T47D (cell line): Measurements from ENCODE around the gene TSPAN12.

ENCODE experiments used
- DNase-seq, 2 experiments: peaks; one replicate each; pipeline versions ENCODE4 v3.0.0 to v3.0.0-alpha.2; 2011 to 2012; ENCODE audit warnings: low read depth in 1 of 2, low spot score in 1 of 2
- JUND ChIP-seq: IDR thresholded peaks from 2 replicates; pipeline ENCODE4 v1.6.1; 2012; ENCODE audit warnings: low read depth
- in situ Hi-C: cut with HindIII; loops from 2 replicates; pipeline ENCODE4 v1.10.0; 2016; ENCODE audit warnings: low sequenced_read_pairs, low pct_unique_long_range_greater_than_20kb

Gene TSPAN12

GRCh38 chr7:120743128-120743527, 114.8 kb downstream of the TSPAN12 start:
- in situ Hi-C loops: no loop called here
- DNase-seq: peak in 1 of 2 experiments; percentile 33
- no peak for TF ChIP-seq JUND

DNA sequence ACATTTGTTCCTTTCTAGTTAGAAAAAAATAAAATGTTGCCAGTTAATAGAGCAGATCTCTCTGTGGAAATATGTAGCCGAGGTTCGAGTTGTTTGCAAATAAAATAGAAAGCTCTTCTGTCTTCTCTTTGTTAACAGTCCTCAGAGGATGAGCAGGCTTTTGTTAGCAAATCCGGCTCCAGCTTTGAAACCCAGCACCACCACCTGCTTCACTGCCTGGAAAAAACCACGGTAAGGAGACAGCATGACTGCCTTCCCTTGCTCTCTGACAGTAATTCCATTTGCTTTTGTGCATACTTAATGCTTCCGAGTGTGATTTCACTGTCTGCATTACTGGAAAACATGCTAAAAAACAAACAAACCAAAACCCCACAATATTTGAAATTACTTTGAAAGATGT, 115.6 kb downstream of the TSPAN12 start:
- DNase-seq: no peak
- in situ Hi-C loops: no loop called here
- no peak for TF ChIP-seq JUND

DNA sequence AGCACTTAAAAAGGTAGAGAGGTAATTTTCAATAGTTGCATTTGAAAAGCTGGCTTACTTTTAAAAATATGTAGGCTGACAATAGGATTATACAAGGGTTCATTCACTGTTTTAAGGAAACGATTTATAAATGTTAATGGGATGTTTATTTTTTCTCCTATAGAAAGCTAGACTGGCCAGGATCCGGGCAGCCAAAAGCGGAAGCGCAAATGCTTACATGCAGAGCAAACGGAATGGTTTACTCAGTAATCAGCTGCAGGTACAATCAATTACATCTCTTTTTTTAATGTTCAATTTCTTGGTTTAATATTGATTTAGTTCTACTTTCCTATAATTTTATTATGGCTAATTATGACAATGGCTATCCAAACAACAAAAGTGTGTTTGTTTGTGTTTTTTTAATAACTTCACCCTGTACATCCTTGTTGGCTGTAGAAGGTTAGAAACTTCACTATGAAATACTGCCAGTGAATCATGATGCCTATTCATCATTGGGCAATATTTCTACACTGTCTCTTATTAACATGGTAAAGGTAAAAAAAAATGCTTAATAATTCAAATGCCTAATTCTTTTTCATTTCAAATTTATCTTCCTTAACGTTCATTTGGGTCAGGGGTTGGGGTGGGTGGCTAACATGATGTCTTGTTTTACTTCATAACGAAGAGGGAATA, 116.4 kb downstream of the TSPAN12 start:
- in situ Hi-C loops: no loop called here
- no peak for TF ChIP-seq JUND
- no peak for DNase-seq

DNA sequence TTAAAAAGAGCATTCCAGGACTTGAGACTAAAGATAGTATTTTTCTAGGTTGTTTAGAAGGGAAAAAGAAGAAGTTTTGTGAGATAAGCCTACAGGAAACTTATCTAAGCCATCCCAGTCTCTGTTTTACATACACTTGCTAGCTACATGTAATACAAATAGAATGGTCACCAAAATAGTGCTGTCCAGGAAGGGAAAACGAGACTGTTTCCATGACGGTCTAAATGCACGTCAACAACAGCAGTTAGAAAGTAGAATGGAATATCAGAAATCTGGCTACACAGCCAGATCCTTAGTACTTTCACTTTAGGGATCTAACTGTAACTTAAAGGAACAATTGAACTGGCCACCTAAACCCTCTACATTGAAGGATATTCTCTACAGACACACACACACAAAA, 117.6 kb downstream of the TSPAN12 start:
- DNase-seq: no peak
- in situ Hi-C loops: no loop called here
- no peak for TF ChIP-seq JUND

DNA sequence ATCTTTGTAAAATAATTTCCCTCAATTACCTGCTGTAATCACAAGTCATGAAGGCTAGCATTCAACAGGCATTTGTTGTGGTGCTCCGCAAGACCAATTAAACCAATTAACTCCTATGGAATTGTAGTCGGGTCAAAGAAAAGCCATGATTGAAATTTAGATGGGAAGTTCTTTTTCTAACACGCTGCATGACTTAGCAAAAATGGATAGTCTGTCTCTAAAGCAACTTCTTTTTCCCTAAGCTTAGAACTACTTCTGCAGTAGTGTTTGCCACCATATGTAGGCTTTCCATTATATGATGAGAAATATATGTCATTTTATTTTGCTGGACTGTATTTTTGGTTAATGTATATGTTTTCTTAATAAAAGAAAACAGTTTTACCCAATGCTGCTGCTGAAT, 119.1 kb downstream of the TSPAN12 start:
- TF ChIP-seq JUND: no peak
- no peak for DNase-seq
- in situ Hi-C loops: no loop called here
